Stimulated activated CD4-positive, alpha-beta T cell treated with anti-CD3 and anti-CD28 coated beads, TNF-alpha, amount 100 ng/mL, for 24 hours (primary cell): ENCODE data around the gene CPA5.

Experiments used
- DNase-seq, 3 experiments: peaks; one replicate each; pipeline ENCODE4 v3.0.0-alpha.2; 2020; ENCODE audit warnings: low read depth in 3 of 3

Gene CPA5

DNA sequence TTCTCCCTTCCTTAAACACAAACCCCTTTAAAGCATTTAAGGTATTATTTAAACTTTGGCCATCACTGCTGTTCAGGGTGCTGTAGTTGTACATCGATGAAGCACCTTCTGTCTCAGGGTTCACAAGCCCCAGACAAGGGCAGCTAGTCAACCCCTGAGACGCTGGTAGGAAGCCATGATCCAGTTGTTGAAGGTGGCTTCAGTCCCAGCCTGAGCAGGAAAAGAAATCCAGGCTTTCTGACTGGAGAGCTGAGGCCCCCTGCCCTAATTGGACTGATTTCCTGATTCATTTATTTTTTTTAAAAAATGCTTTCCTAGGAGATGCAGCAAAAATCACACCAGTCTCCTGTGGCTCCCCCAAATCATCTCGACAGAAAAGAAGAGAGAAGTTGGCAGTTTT, 51.5 kb downstream of the CPA5 start:
- DNase-seq: no peak

DNA sequence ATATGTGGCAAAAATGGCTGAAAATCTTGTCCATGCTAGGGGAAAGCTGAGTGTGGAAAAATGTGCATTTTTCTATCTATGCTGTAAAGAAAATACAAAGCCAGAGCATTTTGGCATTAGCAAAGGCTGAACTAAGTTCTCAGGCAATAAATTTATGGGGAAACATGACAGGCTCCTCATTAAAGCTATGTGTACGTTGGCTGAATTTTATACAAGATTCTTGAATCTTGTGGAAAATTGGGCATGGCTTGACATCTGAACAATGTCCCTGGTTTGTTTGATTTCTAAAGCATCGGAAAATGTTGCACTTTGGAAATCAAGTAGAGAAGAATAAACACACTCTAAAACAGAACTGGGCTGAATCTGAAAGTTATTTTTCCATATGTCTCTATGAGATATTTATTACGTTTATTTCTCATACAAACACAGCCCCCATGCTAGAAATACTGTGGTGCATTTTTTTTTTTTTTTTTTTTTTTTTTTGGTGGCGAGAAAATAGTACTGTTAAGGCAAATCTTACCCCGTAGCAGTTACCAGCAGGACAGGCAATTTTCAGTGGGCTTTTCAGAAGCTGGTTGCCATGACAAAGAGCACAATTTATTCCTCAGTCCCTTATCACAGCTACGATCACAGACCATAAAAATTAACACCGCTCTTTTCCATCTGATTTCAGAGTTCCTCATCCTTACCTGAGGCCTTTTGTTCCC, 52.6 kb downstream of the CPA5 start:
- no peak for DNase-seq

DNA sequence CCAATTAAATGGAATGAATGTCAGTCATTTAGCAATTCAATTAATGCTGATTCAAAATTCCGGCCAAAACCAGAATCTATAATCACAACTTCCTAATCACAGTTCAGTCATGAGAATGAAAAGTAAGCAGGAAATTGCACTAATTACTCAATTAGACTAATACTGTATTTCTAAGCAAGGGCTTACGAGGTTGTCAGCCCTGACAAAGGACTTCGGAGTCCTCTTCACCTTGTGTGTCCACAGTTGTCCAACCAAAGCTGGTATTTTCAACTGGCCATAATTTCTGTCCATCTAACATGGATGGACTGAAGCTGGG, 53.1 kb downstream of the CPA5 start:
- no peak for DNase-seq

DNA sequence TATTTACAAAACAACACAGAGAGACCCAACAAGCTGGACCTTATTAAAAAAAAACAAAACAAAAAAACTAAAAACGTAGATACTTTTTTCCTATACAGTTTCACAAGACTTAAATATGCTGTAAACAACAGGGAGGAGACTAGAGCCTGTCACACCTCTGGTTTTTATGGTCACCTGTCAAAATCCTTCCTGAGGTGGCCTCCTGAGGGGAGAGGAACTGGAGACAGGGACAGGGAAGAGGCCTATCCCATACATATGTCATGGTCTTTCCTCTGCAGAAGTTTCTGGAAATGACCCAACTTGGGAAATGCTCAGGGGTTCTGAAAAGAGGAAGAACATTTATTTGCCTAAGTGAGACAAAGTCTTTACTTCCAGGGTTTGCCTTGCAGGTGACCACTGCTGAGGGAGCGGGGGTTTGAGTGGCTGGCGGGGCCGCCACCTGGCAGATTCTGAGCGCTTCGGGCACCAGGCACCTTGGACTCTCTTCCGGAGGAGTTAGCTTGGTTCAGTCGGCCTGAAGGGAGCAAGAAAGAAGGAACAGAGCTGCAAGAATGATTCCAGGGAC, 54.0 kb downstream of the CPA5 start:
- DNase-seq: no peak

DNA sequence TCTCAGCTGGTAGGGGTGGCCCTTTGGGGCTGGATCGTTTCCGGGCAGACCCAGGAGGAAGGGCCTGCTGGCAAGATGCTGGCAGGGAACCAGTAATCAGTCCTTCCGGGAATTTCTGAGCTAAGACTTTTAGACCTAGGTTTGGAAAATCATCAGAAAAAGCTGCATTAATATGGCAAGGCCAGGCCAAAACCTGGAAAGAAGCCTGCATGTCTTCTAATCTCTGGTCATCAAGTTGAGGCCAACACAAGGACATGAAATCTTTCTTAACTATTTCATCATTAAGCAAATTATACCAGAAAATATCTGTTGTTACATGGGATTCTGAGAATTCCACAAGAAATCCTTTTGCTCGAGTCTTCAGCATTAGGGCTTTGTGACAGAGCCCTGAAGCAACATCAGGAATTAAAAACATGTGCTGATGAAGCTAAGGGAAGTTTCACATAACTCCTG, 55.5 kb downstream of the CPA5 start:
- DNase-seq: no peak

DNA sequence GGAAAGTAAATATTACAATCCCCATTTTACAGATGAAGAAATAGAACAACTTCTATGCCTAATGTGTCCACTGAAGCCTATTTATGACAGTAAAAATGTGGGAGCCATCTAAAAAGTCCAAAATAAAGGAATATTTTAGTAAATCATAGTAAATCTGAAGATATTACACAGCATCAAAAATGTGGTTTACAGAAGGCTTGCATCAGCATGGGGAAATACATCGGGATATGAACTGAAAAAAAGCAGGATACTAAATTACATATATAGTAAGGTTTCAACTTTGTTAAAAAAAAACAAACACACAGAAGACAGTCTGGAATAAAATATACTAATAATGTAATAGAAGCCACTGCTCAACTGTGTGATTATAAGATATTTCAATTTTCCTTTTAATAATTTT, 56.5 kb downstream of the CPA5 start:
- no peak for DNase-seq

DNA sequence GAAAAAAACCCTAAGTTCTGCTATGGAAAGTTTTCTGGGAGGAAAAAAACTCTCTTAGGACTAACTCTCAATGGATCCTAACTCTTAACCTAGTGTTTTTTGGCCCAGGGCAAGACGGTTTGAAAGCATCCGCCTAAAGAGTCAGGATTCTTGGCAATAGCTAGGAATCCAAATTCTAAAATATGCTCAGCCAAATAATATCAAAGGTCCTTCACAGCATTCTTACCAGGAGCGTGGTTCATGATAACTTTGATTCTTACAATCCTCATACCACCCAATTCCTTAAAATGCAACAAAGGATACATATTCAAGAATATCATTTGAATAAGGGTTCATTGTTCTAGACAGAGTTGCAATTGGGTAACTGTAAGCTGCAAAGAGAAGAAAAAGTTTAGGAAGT, 57.0 kb downstream of the CPA5 start:
- DNase-seq: no peak

DNA sequence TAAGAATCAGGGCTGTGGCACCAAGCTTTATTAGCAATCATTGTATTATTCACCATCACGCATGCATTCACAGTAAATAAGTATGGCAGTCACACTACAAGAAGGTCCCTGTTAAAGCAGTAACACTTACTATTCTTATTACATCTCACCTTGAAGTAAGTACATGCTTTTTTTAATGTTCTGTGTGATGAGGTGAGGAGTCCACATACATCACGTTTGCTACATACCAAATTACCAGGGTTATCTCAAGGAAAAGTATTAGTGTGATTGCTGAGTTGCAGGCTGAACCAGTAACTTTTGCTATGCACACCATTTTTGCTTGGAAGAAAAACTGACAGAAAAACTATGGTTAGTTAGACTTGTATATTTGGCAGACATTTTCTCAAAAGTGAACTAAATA, 60.4 kb downstream of the CPA5 start:
- no peak for DNase-seq

DNA sequence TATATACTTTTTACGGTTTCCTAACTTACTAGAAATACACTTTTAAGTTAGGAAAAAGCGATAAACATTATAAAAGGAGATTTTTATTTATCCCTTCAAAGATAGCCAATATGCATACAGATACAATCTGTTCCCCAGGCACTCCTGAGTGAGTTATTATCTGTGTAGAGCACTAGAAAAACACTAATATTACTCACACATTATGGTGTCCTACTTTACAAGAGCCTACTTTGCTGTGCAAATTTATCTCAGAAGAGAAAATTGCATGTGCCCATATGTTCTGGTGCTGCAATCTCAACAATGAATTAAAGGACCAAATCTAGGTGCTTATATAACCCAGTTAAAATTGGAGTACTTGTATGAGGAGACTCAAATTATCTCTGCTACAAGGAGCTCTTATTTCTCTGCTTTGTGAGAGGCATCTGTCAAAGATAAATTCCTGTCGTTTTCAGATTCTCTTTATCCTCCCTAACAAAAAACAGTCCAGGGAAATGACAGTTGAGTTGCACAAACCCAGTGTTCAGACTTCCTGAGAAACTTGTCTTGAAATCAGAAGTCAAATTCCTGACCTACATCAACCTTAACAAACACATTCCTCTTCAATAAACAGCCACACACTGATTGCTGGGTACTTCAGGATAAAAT, 64.6 kb downstream of the CPA5 start:
- no peak for DNase-seq

DNA sequence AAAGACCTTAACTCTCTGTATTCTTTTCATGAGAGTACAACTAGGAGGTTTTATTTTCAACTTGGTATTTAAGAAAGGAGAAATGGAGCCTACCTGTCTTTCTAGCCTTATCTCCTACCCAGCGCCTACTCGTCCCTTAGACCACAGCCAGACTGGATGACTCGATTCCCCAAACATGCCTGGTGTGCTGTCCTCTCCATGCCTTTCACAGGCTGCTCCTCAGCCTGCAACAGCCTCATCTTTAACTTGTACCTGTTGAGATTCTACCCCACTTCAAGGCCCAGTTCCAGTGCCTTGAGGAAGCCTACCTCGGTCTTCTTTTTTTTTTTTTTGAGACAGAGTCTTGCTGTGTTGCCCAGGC, 65.1 kb downstream of the CPA5 start:
- DNase-seq: no peak

DNA sequence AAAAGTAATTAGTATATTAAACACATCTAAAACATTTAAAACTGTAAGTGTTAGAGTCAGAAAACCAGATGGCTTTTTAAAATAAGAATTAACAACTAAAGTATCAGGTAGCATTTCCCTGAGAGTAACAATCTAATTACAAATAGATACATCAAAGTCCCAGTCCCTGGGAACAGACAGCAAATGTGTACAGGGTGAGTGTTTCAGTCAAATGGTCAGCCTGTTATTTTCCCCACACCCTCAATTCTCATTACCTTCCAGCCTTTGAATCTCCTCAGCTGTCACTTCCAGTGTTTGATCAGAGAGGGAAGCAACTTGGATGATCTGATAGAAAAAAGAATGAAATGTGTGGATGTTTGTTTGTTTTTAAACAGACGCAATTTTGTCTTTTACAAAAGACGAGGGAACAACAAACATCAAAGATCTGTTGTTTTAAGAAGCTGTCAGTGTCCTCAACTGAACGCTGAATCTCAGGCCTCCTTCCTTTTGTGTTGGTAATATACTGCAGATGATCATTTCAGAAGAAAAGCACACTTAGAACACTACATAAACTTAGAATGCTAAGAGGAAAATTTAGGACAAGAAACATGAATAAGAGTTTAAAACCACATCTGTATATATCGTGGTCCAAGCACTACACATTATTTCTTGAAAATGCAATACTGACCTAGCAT, 66.4 kb downstream of the CPA5 start:
- no peak for DNase-seq

DNA sequence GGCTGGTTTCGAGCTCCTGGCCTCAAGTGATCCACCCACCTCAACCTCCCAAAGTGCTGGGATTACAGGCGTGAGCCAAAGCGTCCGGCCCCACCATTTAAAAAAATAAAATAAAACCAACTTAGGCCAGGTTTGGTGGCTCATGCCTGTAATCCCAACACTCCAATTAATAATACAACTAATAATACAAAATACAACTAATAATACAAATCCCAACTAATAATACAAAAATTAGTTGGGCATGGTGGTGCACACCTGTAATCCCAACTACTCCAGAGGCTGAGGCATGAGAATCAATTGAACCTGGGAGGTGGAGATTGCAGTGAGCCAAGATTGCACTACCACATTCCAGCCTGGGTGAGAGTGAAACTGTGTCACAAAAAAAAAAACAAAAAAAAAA, 68.6 kb downstream of the CPA5 start:
- no peak for DNase-seq

DNA sequence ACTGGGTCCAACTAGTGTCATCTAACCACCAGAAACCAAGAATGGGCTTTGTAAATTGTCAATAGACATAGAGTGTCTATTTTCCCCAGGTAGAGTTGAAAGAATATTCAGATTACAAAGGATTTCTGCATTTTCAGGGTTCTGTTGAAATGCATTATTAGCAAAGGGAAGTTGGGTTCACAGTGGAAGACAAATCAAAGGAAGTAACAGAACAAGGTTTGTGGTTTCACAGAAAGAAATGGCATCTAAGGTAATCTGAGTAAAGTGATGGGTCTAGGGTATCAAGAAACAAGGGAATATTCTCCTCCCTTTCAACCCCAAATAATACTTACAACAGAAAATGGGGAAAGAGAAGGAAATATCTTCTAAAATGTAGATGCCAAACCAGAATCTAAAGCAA, 70.4 kb downstream of the CPA5 start:
- DNase-seq: no peak

DNA sequence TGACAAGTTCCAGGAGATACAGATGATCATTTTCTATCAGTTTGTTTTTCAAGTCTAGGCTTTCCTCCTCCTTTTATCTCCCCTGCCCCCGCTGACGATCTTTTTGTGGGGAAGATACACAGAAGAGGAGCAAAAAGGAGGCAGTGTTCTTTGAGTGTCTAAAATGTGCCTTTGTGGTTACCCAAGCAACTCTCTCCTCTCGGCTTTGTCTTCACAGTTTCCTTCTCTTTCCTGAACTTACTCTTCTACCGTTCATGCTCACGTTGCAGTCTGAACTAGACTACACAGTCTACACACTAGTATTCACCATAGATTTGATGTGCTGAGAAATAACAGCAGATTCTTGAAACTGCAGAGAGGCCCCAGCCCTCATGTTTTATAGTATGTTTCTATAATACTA, 72.6 kb downstream of the CPA5 start:
- no peak for DNase-seq

DNA sequence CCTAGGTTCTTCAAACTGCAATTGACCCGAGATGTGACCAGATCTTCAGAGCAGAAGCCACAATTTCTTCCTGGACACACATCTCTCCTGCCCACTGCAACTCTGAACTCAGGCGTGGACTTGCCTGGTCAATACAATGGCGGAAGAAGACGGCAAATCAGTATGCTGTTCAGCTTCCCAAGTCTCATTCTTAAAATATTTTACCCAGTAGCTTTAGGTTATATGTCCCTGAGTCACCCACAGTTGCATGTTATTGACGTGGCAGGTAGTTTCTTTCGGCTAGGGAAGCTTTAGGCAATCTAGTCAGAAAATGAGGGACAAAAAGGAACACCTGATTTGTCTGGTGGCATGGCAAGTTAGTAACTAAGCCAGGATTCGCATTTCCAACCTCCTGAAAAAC, 73.7 kb downstream of the CPA5 start:
- no peak for DNase-seq
